Muscle layer of duodenum (tissue), 2 donors: Measurements from ENCODE around the gene GSG1L2.
"Not testable (repeated sequence)": the region's sequence is repeated elsewhere in the genome, so short reads cannot be mapped to it uniquely, and the experiment has no call there.

Source experiments
- H3K27ac ChIP-seq: one replicate; pipeline ENCODE4 v1.7.0; 2013; ENCODE audit warnings: mild to moderate bottlenecking, low read length
- H3K27me3 ChIP-seq: one replicate; pipeline ENCODE4 v1.7.0; 2013; ENCODE audit warnings: low read depth, mild to moderate bottlenecking, control low read depth, low read length
- H3K36me3 ChIP-seq, 2 donors: one replicate each; pipeline ENCODE4 v1.7.0; 2013; ENCODE audit warnings: low read length in 2 of 2, control low read depth in 1 of 2, mild to moderate bottlenecking in 1 of 2; ENCODE audit not compliant: insufficient read depth in 2 of 2, control insufficient read depth in 1 of 2
- H3K4me1 ChIP-seq, 2 donors: one replicate each; pipeline ENCODE4 v1.7.0; 2013; ENCODE audit warnings: low read length in 2 of 2, mild to moderate bottlenecking in 2 of 2, control low read depth in 1 of 2, moderate library complexity in 1 of 2; ENCODE audit not compliant: insufficient read depth in 2 of 2, control insufficient read depth in 1 of 2
- H3K4me3 ChIP-seq, 2 donors: one replicate each; pipeline ENCODE4 v1.7.0; 2013; ENCODE audit warnings: low read length in 2 of 2, low read depth in 1 of 2, mild to moderate bottlenecking in 1 of 2
- H3K9me3 ChIP-seq, 2 donors: one replicate each; pipeline ENCODE4 v1.7.0; 2013; ENCODE audit warnings: low read length in 2 of 2, control low read depth in 1 of 2, mild to moderate bottlenecking in 1 of 2; ENCODE audit not compliant: control insufficient read depth in 1 of 2
- donor health status: healthy.

The GSG1L2 gene

DNA sequence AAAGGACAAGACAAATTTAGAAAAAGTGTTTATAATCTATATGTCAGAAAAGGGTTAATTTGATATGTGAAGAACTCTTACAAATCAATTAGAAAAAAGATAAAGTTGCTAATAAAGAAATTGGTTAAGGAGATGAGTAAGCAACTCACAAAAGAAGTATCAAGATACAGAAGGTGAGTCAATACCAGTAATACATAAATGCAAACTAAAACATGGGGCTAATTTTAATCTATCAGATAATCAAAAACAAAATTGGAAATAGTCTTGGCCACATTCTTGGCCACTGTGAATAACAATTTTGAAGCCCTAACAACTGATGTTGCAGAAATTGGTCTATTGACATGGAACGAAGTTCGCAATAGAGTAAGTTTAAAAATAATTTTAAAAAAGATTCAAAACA, 37.3 kb downstream of the GSG1L2 start:
- Histone ChIP-seq H3K4me3 (no peak overlapping the region), H3K27ac (no peak overlapping the region), H3K27me3 (no peaks in the 10 kb centered on the region), H3K36me3 (no peaks in the 10 kb centered on the region), H3K9me3 (no peaks in the 10 kb centered on the region), H3K4me1 (no peaks in the 10 kb centered on the region)

DNA sequence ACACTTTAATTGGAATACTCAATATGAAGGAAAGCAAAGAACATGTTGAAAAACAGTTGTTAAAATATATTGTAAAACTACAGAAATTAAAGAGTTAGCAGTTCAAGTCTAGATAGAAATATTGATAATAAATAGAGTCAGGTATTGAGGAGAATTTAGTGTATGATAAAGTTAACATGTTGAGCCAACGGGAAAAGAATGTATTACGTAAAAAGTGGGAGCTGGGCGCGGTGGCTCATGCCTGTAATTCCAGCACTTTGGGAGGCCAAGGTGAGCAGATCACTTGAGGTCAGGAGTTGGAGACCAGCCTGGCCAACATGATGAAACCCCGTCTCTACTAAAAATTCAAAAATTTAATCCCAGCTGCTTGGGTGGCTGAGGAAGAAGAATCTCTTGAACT, 38.4 kb downstream of the GSG1L2 start:
- not testable (repeated sequence) for H3K9me3 ChIP-seq, H3K4me3 ChIP-seq, H3K4me1 ChIP-seq, H3K27me3 ChIP-seq, H3K36me3 ChIP-seq, H3K27ac ChIP-seq

- Histone ChIP-seq H3K9me3 (no peaks in the 10 kb centered on the region), H3K27ac (no peak overlapping the region), H3K4me3 (no peak overlapping the region), H3K4me1 (no peaks in the 10 kb centered on the region), H3K27me3 (no peaks in the 10 kb centered on the region), H3K36me3 (no peaks in the 10 kb centered on the region)
Observed at GRCh38 chr17:9783050-9783449, 38.8 kb downstream of the GSG1L2 start.

DNA sequence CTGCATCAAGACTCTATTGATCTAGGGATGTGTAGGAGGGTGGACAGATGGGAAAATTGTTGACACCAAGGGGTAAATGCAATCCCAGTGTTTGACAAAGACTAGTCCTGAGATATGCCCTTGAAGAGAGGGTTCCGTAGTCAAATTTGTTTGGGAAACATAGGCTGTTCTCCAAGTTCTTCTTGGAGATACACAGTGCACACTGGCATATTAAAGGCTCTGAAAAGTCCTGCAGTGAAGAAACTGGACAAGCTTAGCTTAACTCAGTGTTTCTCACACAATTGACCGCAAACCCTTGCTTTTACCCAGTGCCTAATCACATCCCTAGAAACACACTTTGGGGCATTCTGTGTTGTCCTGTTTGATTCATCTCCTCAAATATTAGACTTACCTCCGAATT, 41.3 kb downstream of the GSG1L2 start:
- no peaks in the 10 kb centered on the region for H3K27me3 ChIP-seq
- no peak overlapping the region for H3K4me3 ChIP-seq
- H3K27ac ChIP-seq, result no peak overlapping the region
- no peaks in the 10 kb centered on the region for H3K4me1 ChIP-seq
- H3K36me3 ChIP-seq, result no peaks in the 10 kb centered on the region
- H3K9me3 ChIP-seq, result peaks cover 0 to 3% of the 10 kb centered on the region in 2 donors

DNA sequence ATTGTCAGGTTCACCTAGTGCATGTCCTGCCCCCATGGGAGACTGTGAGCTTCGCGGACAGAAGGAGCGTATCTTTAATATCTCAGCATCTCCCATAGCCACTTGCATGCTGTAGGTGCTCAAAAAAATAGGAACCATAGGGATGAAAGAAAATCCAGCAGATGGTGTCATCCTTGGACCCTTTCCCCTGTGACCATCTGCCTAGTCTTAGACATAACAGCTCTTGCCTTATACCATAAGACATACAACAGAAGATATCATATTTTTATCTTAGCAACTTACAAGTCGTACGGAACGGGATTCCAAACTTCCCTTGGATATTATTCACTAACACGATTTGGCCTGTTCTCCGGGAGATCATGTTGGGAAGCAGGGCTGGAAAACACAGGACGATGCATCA, 45.0 kb downstream of the GSG1L2 start:
- Histone ChIP-seq H3K27ac (no peak overlapping the region), H3K4me1 (no peaks in the 10 kb centered on the region), H3K9me3 (peaks cover 0 to 3% of the 10 kb centered on the region in 2 donors), H3K27me3 (no peaks in the 10 kb centered on the region), H3K4me3 (no peak overlapping the region), H3K36me3 (no peaks in the 10 kb centered on the region)

DNA sequence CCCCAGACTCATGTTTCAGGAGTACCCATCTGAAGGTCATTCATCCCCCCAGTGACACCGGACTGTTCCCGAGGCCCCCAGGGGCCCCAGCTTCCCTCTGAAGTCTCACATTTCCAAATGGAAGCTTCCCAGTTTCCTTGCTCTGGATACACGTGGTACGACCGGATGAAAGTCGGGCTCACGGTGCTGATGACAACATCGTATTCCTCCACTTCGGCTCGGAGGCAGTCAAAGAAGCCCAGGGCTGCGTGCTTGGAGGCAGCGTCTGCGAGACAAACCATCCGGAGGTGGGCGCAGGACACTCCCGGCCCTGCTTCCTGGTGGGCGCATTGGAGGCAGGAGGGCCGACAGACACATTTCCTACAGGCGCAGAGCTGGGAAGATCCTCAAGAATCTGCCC, 49.2 kb downstream of the GSG1L2 start:
- no peak overlapping the region for H3K4me3 ChIP-seq
- H3K4me1 ChIP-seq, result no peaks in the 10 kb centered on the region
- no peaks in the 10 kb centered on the region for H3K27me3 ChIP-seq
- peaks cover 0 to 3% of the 10 kb centered on the region in 2 donors for H3K9me3 ChIP-seq
- no peaks in the 10 kb centered on the region for H3K36me3 ChIP-seq
- no peak overlapping the region for H3K27ac ChIP-seq

- no peak overlapping the region for H3K4me3 ChIP-seq
- no peaks in the 10 kb centered on the region for H3K36me3 ChIP-seq
- H3K4me1 ChIP-seq, result no peaks in the 10 kb centered on the region
- H3K27me3 ChIP-seq, result no peaks in the 10 kb centered on the region
- H3K27ac ChIP-seq, result no peak overlapping the region
- H3K9me3 ChIP-seq, result no peaks in the 10 kb centered on the region
Observed at GRCh38 chr17:9771465-9771864, 50.4 kb downstream of the GSG1L2 start.

DNA sequence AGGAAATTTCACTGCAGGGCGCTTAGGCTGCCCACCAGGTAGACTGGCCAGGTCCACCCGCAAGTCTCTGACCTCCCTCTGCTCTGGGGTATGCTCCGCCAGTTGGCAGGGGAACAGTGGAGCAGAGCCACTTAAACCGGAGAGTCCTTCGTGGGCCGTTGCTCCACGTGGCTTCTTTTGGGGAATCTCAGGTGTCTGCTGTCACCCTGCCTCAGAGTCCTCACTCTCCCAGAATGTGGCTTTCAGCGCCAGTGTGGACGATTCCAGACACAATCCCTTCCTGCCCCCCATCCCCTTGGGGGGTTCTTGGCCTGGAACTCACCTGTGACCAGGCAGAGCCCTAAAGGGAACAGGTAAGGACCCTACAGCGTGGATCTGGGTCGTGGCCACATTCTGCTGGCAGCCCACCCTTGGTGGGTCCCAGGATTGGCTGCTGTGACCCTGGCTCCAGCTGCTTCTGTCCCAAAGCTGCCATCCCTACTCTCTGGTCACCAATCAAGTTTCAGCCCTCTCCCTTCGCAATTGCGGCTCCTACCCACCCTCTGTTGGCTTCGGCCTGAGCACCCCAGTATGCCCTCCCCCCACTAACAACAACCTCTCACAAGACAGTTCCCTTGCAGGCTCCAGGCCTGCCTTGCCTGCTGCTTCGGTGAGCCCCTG, 52.7 kb downstream of the GSG1L2 start:
- no peaks in the 10 kb centered on the region for H3K9me3 ChIP-seq
- H3K27ac ChIP-seq, result no peak overlapping the region
- no peaks in the 10 kb centered on the region for H3K4me1 ChIP-seq
- no peak overlapping the region for H3K4me3 ChIP-seq
- H3K36me3 ChIP-seq, result no peaks in the 10 kb centered on the region
- no peaks in the 10 kb centered on the region for H3K27me3 ChIP-seq

- H3K4me1 ChIP-seq, result no peaks in the 10 kb centered on the region
- H3K27ac ChIP-seq, result no peak overlapping the region
- H3K36me3 ChIP-seq, result no peaks in the 10 kb centered on the region
- no peaks in the 10 kb centered on the region for H3K9me3 ChIP-seq
- no peaks in the 10 kb centered on the region for H3K27me3 ChIP-seq
- H3K4me3 ChIP-seq, result no peak overlapping the region
Observed at GRCh38 chr17:9768381-9768934, 53.4 kb downstream of the GSG1L2 start.

GRCh38 chr17:9767432-9767991, 54.4 kb downstream of the GSG1L2 start:
- Histone ChIP-seq H3K27ac (no peak overlapping the region), H3K4me3 (no peak overlapping the region), H3K9me3 (no peaks in the 10 kb centered on the region), H3K36me3 (no peaks in the 10 kb centered on the region), H3K4me1 (no peaks in the 10 kb centered on the region), H3K27me3 (no peaks in the 10 kb centered on the region)

DNA sequence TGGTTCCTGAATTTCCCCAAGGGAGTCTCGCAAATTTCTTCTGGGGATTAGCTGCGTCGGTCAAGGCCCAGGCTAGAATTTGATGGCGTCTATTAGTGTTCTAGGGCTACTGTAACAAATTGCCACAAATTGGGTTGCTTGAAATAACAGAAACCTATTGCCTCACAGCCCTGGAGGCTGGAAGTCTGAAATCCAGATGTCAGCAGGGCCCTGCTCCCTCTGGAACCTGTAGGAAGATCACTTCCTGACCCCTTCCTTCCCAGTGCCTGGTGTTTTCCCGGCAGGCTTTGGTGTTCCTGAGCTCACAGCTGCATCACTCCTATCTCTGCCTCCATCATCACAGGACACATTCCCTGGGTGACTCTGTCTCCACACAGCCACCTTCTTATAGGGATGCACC, 54.9 kb downstream of the GSG1L2 start:
- Histone ChIP-seq H3K4me1 (no peaks in the 10 kb centered on the region), H3K9me3 (no peaks in the 10 kb centered on the region), H3K36me3 (no peaks in the 10 kb centered on the region), H3K27ac (no peak overlapping the region), H3K4me3 (no peak overlapping the region), H3K27me3 (no peaks in the 10 kb centered on the region)

DNA sequence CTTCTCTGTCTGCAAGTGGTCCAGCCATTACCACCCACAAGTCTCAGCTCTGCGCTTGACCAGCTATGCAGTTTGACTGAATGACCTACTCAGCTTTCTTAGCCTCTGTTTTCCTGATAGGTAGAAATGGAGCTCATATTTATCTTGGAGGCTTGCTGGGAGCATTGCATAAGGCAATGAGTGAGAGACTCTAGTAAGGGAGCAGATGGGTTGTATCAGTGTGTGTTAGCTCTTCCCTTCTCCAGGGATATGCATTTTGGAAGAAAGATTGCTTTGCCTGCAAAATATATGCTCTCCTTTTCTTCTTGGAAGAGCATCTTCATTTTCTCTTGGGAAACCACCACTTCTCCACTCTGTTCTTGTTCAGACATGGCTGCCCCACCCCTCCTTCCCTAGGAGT, 56.6 kb downstream of the GSG1L2 start:
- no peaks in the 10 kb centered on the region for H3K36me3 ChIP-seq
- no peak overlapping the region for H3K27ac ChIP-seq
- H3K4me3 ChIP-seq, result no peak overlapping the region
- H3K27me3 ChIP-seq, result peaks cover 4% of the 10 kb centered on the region
- H3K4me1 ChIP-seq, result no peaks in the 10 kb centered on the region
- H3K9me3 ChIP-seq, result no peaks in the 10 kb centered on the region
